HepG2 (cell line): ENCODE data around the gene PRIMA1. TPM values are rescaled to one million over a fixed set of nuclear protein-coding genes. Genes with fewer than 3 reads are reported as not detected.

Source experiments
- ATAC-seq: fragments of 200-7000 bp; cut with Tn5 transposase; 3 replicates; pipeline ENCODE4 v1.9.1; 2020; ENCODE audit warnings: mild to moderate bottlenecking, moderate library complexity
- BruUV-seq: library from RNA; stranded (reverse); fragments of 400-500 nt; replicated peaks from 2 replicates; lab custom pipeline; 2021; lab: Mats Ljungman, UMichigan
- CTCF ChIA-PET: fragments of 300-600 bp; formaldehyde crosslinking; extraction: SDS; loops from one replicate; lab custom pipeline; 2021; ENCODE audit warnings: low total read pairs, inconsistent platforms, low intra/inter-chr PET ratio; lab: Yijun Ruan, JAX
- POLR2A ChIA-PET: fragments of 350-600 bp; sonication (Branson Sonifier 250); formaldehyde crosslinking; loops from one replicate; lab custom pipeline; 2020; ENCODE audit warnings: antibody characterized with exemption, inconsistent platforms; lab: Yijun Ruan, JAX
- DNase-seq: peaks from one replicate; pipeline ENCODE4 v3.0.0-alpha.2; 2015; ENCODE audit warnings: low spot score
- FAIRE-seq: peaks from 3 replicates; lab custom pipeline; 2011; peaks lifted over from hg19 to GRCh38; lab: Jason Lieb, UNC
- H2AFZ ChIP-seq: one replicate; pipeline ENCODE4 v1.6.1; 2011; ENCODE audit warnings: low read length, inconsistent platforms
- H3K27ac ChIP-seq: fragments of 300-600 bp; 3 replicates; pipeline ENCODE4 v1.8.0; 2011; ENCODE audit warnings: mixed run types, mild to moderate bottlenecking, mixed read lengths, low read length, inconsistent platforms; ENCODE audit not compliant: insufficient read depth; ENCODE audit errors: extremely low read length
- H3K27me3 ChIP-seq, 2 experiments: fragments of 200-600 bp in 1 of 2; 2 replicates in 1 of 2; 3 replicates in 1 of 2; pipeline versions ENCODE4 v1.6.0 to v1.8.0; 2011; ENCODE audit warnings: low read length in 2 of 2, mild to moderate bottlenecking in 2 of 2, moderate library complexity in 2 of 2, inconsistent platforms in 1 of 2; ENCODE audit not compliant: insufficient read depth in 2 of 2, control insufficient read depth in 1 of 2
- H3K36me3 ChIP-seq, 2 experiments: fragments of 200-600 bp in 1 of 2; replicated peaks in 1 of 2; 2 replicates in 1 of 2; 3 replicates in 1 of 2; pipeline versions ENCODE4 v1.5.1 to v1.8.0; 2011; ENCODE audit warnings: low read length in 2 of 2, inconsistent platforms in 1 of 2; ENCODE audit not compliant: insufficient read depth in 2 of 2, control insufficient read depth in 1 of 2
- H3K4me1 ChIP-seq: 2 replicates; pipeline ENCODE4 v1.5.1; 2012; ENCODE audit warnings: low read length, inconsistent platforms; ENCODE audit not compliant: insufficient read depth
- H3K4me2 ChIP-seq: 2 replicates; pipeline ENCODE4 v1.6.0; 2011; ENCODE audit warnings: low read depth, low read length, inconsistent platforms
- H3K4me3 ChIP-seq, 3 experiments: fragments of 200-600 bp in 1 of 3; sonication (generic), shearing (Covaris generic) in 1 of 3; replicated peaks in 1 of 3; 2 replicates each; pipeline ENCODE4 v1.5.1; 2011 to 2016; ENCODE audit warnings: low read length in 3 of 3, inconsistent platforms in 2 of 3, low read depth in 2 of 3, mild to moderate bottlenecking in 2 of 3, control low read depth in 1 of 3, mixed read lengths in 1 of 3; ENCODE audit not compliant: insufficient read depth in 1 of 3
- H3K79me2 ChIP-seq: one replicate; pipeline ENCODE4 v1.6.1; 2011; ENCODE audit warnings: low read length, inconsistent platforms; ENCODE audit not compliant: insufficient read depth
- H3K9ac ChIP-seq: 2 replicates; pipeline ENCODE4 v1.6.0; 2011; ENCODE audit warnings: mild to moderate bottlenecking, low read depth, low read length, inconsistent platforms; ENCODE audit not compliant: insufficient read depth
- H3K9me3 ChIP-seq: 2 replicates; pipeline ENCODE4 v1.5.1; 2012; ENCODE audit warnings: mild to moderate bottlenecking, low read length
- H4K20me1 ChIP-seq: 2 replicates; pipeline ENCODE4 v1.6.0; 2011; ENCODE audit warnings: inconsistent platforms, mild to moderate bottlenecking, low read length, moderate library complexity; ENCODE audit not compliant: insufficient read depth
- ATF5 ChIP-seq: sonication (generic); formaldehyde crosslinking; IDR thresholded peaks from 2 replicates; pipeline ENCODE4 v1.4.0; 2020; ENCODE audit warnings: mild to moderate bottlenecking, low read depth, missing genetic modification reagents
- DMTF1 ChIP-seq: sonication (generic); formaldehyde crosslinking; IDR thresholded peaks from 2 replicates; pipeline ENCODE4 v1.4.0; 2020; ENCODE audit warnings: mild to moderate bottlenecking, missing genetic modification reagents
- DNMT1 ChIP-seq: sonication (generic); formaldehyde crosslinking; IDR thresholded peaks from 2 replicates; pipeline ENCODE4 v1.5.1; 2020; ENCODE audit warnings: mild to moderate bottlenecking, missing genetic modification reagents
- HOXA5 ChIP-seq: sonication (generic); formaldehyde crosslinking; IDR thresholded peaks from 2 replicates; pipeline ENCODE4 v1.4.0; 2020; ENCODE audit warnings: missing genetic modification reagents
- KDM3A ChIP-seq: IDR thresholded peaks from 2 replicates; pipeline ENCODE4 v1.6.1; 2018; ENCODE audit warnings: low read depth, missing compliant biosample characterization
- PHF5A ChIP-seq: IDR thresholded peaks from one replicate; pipeline ENCODE4 v1.6.1; 2018; ENCODE audit warnings: low read depth, missing genetic modification reagents; ENCODE audit not compliant: unreplicated experiment
- SETDB1 ChIP-seq: sonication (generic); formaldehyde crosslinking; IDR thresholded peaks from 2 replicates; pipeline ENCODE4 v1.5.1; 2020; ENCODE audit warnings: missing genetic modification reagents, mild to moderate bottlenecking, borderline replicate concordance
- TAF1 ChIP-seq: sonication (generic); formaldehyde crosslinking; IDR thresholded peaks from 2 replicates; pipeline ENCODE4 v1.4.0; 2020; ENCODE audit warnings: missing genetic modification reagents
- TRIM22 ChIP-seq: fragments of 450-650 bp; IDR thresholded peaks from 2 replicates; pipeline ENCODE4 v1.6.1; 2017
- ZBTB1 ChIP-seq: sonication (generic); formaldehyde crosslinking; IDR thresholded peaks from 2 replicates; pipeline ENCODE4 v1.4.0; 2020; ENCODE audit warnings: missing genetic modification reagents, borderline replicate concordance
- ZMYM3 ChIP-seq: sonication (generic); formaldehyde crosslinking; IDR thresholded peaks from 2 replicates; pipeline ENCODE4 v1.5.1; 2020; ENCODE audit warnings: mild to moderate bottlenecking, missing genetic modification reagents
- ZNF501 ChIP-seq: sonication (generic); formaldehyde crosslinking; IDR thresholded peaks from 2 replicates; pipeline ENCODE4 v1.5.1; 2020; ENCODE audit warnings: mild to moderate bottlenecking, moderate library complexity, missing genetic modification reagents
- ZNF766 ChIP-seq: sonication (generic); formaldehyde crosslinking; IDR thresholded peaks from 2 replicates; pipeline ENCODE4 v1.5.0; 2020; ENCODE audit warnings: missing genetic modification reagents, borderline replicate concordance
- ZNF839 ChIP-seq: sonication (generic); formaldehyde crosslinking; IDR thresholded peaks from 2 replicates; pipeline ENCODE4 v1.4.0; 2020; ENCODE audit warnings: missing genetic modification reagents, mild to moderate bottlenecking, borderline replicate concordance
- WGBS: methylation state at CpG from one replicate; pipeline ENCODE4 v1.1.6; 2017; ENCODE audit warnings: low lambda C conversion rate; 5-methylcytosine and 5-hydroxymethylcytosine counted together
- in situ Hi-C: cut with HindIII; loops from 2 replicates; pipeline ENCODE4 v1.10.0; 2017; ENCODE audit warnings: low pct_unique_long_range_greater_than_20kb; ENCODE audit not compliant: extremely low pct_ligation_motif_present
- intact Hi-C: fragments of 100-400 bp; cut with micrococcal nuclease; formaldehyde crosslinking; loops from one replicate; pipeline ENCODE4 v1.10.0; 2022; ENCODE audit not compliant: unreplicated experiment
- polyA plus RNA-seq, 8 experiments: library from polyadenylated mRNA; depleted of rRNA in 3 of 8; stranded (reverse) in 7 of 8; unstranded in 1 of 8; fragments of >200 nt; fragmentation: Illumina TruSeq in 4 of 8; extraction: Trizol in 4 of 8; gene quantifications; 2 replicates each; pipeline versions ENCODE4 v1.2.1 to v1.2.3, GENCODE V29; 2011 to 2016; ENCODE audit warnings: low read depth in 4 of 8, missing spikeins in 1 of 8, mixed read lengths in 1 of 8; ENCODE audit not compliant: insufficient read depth in 1 of 8
- total RNA-seq, 5 experiments: library from RNA; depleted of rRNA; stranded (reverse); fragments of >200 nt; fragmentation: Illumina TruSeq; extraction: Trizol; gene quantifications; 2 replicates each; pipeline ENCODE4 v1.2.3, GENCODE V29; 2016; ENCODE audit warnings: low read depth in 1 of 5

Gene PRIMA1
- total and polyA plus RNA-seq, 2 of the 13 experiments (the other 11 are each of a cell fraction or from before 2014, with no cell fraction given), result 2.4 to 3.2 TPM

- intact Hi-C loops (no loop called here), in situ Hi-C loops (no loop called here)
- no peak overlapping the region for H3K9ac ChIP-seq
Measured at GRCh38 chr14:93690146-93690545, 98.1 kb downstream of the PRIMA1 start.

More at GRCh38 chr14:93690146-93690545, 98.1 kb downstream of the PRIMA1 start:
- TF ChIP-seq ZNF766 (CRISPR knock-in tag) (no peak), TAF1 (CRISPR knock-in tag) (no peak), DMTF1 (CRISPR knock-in tag) (no peak), SETDB1 (CRISPR knock-in tag) (no peak), DNMT1 (no peak), ZNF501 (CRISPR knock-in tag) (no peak), ZBTB1 (CRISPR knock-in tag) (no peak), HOXA5 (no peak), ATF5 (CRISPR knock-in tag) (no peak), ZMYM3 (no peak), PHF5A (CRISPR knock-in tag) (no peak), ZNF839 (CRISPR knock-in tag) (no peak), TRIM22 (no peak), KDM3A (CRISPR knock-in tag) (no peak)
- TF ChIP-seq, all 625 proteins: peak for 0
- Histone ChIP-seq H3K4me3 (no peak overlapping the region), H3K27me3 (peaks cover 0 to 11% of the 10 kb centered on the region in 2 experiments; a peak in 2 of 5 replicates), H4K20me1 (no peaks in the 10 kb centered on the region), H3K36me3 (no peaks in the 10 kb centered on the region), H3K4me1 (no peaks in the 10 kb centered on the region), H3K4me2 (no peak overlapping the region), H2AFZ (no peak overlapping the region), H3K27ac (no peak overlapping the region), H3K79me2 (no peaks in the 10 kb centered on the region), H3K9me3 (no peaks in the 10 kb centered on the region)
- DNase-seq (no peak), ATAC-seq (no peak), FAIRE-seq (no peak)
- 33% methylated on average over 6 of the region's 6 CpGs for WGBS
- POLR2A ChIA-PET, result no interaction called here
- CTCF ChIA-PET, result no interaction called here
- BruUV-seq, result no TSS peak
